K562 (cell line): ENCODE measurements around the gene MAPT. TPM values are rescaled to one million over a fixed set of nuclear protein-coding genes. Genes with fewer than 3 reads are reported as not detected.

ENCODE experiments used
- ATAC-seq: fragments of 200-7000 bp; cut with Tn5 transposase; 3 replicates; pipeline ENCODE4 v1.9.1; 2020; ENCODE audit warnings: moderate library complexity
- BruUV-seq: library from RNA; stranded (reverse); fragments of 400-500 nt; replicated peaks from 2 replicates; lab custom pipeline; 2021; lab: Mats Ljungman, UMichigan
- CTCF ChIA-PET: fragments of 300-600 bp; formaldehyde crosslinking; extraction: SDS; loops from one replicate; lab custom pipeline; 2021; ENCODE audit warnings: low intra/inter-chr PET ratio; lab: Yijun Ruan, JAX
- POLR2A ChIA-PET: fragments of 300-600, 350-650 bp; sonication (Branson Sonifier 250); formaldehyde crosslinking; extraction: SDS; loops from one replicate; lab custom pipeline; 2021; ENCODE audit warnings: antibody characterized with exemption, inconsistent platforms; lab: Yijun Ruan, JAX
- DNase-seq, 4 experiments: peaks; one replicate each; pipeline versions ENCODE4 v3.0.0 to v3.0.0-alpha.2; 2011 to 2018; ENCODE audit warnings: low spot score in 3 of 4, mixed read lengths in 3 of 4; ENCODE audit errors: extremely low read depth in 1 of 4
- FAIRE-seq: peaks from 2 replicates; lab custom pipeline; 2011; peaks lifted over from hg19 to GRCh38; lab: Jason Lieb, UNC
- H2AFZ ChIP-seq: 2 replicates; pipeline ENCODE4 v1.6.0; 2011; ENCODE audit warnings: low read depth, low read length, control low read depth, inconsistent platforms
- H3K27ac ChIP-seq: fragments of 200-600 bp; 3 replicates; pipeline ENCODE4 v1.8.0; 2011; ENCODE audit warnings: low read depth, mild to moderate bottlenecking, control low read depth, inconsistent platforms, low read length, moderate library complexity, mixed read lengths; ENCODE audit errors: extremely low read depth
- H3K27me3 ChIP-seq, 2 experiments: fragments of 300-600 bp in 1 of 2; 2 replicates in 1 of 2; 3 replicates in 1 of 2; pipeline versions ENCODE4 v1.6.0 to v1.8.0; 2011; ENCODE audit warnings: inconsistent platforms in 2 of 2, low read length in 2 of 2, mild to moderate bottlenecking in 1 of 2, mixed read lengths in 1 of 2, moderate library complexity in 1 of 2; ENCODE audit not compliant: control insufficient read depth in 2 of 2, insufficient read depth in 2 of 2
- H3K36me3 ChIP-seq: fragments of 300-600 bp; 3 replicates; pipeline ENCODE4 v1.8.0; 2011; ENCODE audit warnings: mild to moderate bottlenecking, low read length, inconsistent platforms; ENCODE audit not compliant: control insufficient read depth, insufficient read depth
- H3K4me1 ChIP-seq, 2 experiments: fragments of 200-600 bp in 1 of 2; replicated peaks in 1 of 2; 2 replicates in 1 of 2; 3 replicates in 1 of 2; pipeline versions ENCODE4 v1.5.1 to v1.8.0; 2011; ENCODE audit warnings: inconsistent platforms in 2 of 2, low read length in 2 of 2, mild to moderate bottlenecking in 1 of 2, mixed read lengths in 1 of 2, moderate library complexity in 1 of 2; ENCODE audit not compliant: control insufficient read depth in 2 of 2, insufficient read depth in 2 of 2
- H3K4me2 ChIP-seq: 2 replicates; pipeline ENCODE4 v1.6.1; 2011; ENCODE audit warnings: low read length, control low read depth, inconsistent platforms, mixed read lengths; ENCODE audit not compliant: insufficient read depth
- H3K4me3 ChIP-seq: fragments of 200-600 bp; sonication (generic), shearing (Covaris generic); 2 replicates; pipeline ENCODE4 v1.5.1; 2016; ENCODE audit warnings: control low read depth, inconsistent platforms
- H3K79me2 ChIP-seq: fragments of 200-600 bp; 3 replicates; pipeline ENCODE4 v1.8.0; 2011; ENCODE audit warnings: low read length, inconsistent platforms; ENCODE audit not compliant: control insufficient read depth, insufficient read depth
- H3K9ac ChIP-seq, 2 experiments: 2 replicates each; pipeline versions ENCODE4 v1.6.0 to v1.6.1; 2011; ENCODE audit warnings: low read depth in 2 of 2, low read length in 2 of 2, control low read depth in 1 of 2, inconsistent platforms in 1 of 2, mild to moderate bottlenecking in 1 of 2, mixed read lengths in 1 of 2; ENCODE audit not compliant: insufficient read depth in 1 of 2
- H3K9me1 ChIP-seq: one replicate; pipeline ENCODE4 v1.6.0; 2011; ENCODE audit warnings: inconsistent platforms, mild to moderate bottlenecking, low read length, moderate library complexity; ENCODE audit not compliant: control insufficient read depth, insufficient read depth
- H3K9me3 ChIP-seq: replicated peaks from 2 replicates; pipeline ENCODE4 v1.5.1; 2011; ENCODE audit warnings: low read depth, low read length, inconsistent platforms; ENCODE audit not compliant: control insufficient read depth, insufficient read depth
- H4K20me1 ChIP-seq: replicated peaks from 2 replicates; pipeline ENCODE4 v1.6.1; 2011; ENCODE audit warnings: low read length, inconsistent platforms, mixed read lengths; ENCODE audit not compliant: control insufficient read depth, insufficient read depth
- CBFA2T3 ChIP-seq: fragments of 450-650 bp; IDR thresholded peaks from 2 replicates; pipeline ENCODE4 v1.6.1; 2017
- CBX8 ChIP-seq: fragments of 200-600 bp; sonication (generic); IDR thresholded peaks from 2 replicates; pipeline ENCODE4 v1.6.1; 2012; ENCODE audit warnings: borderline replicate concordance, mixed run types, low read depth, mild to moderate bottlenecking, moderate library complexity, mixed read lengths, low read length, control low read depth, inconsistent platforms; ENCODE audit not compliant: poor library complexity, severe bottlenecking; ENCODE audit errors: extremely low read depth
- ELF4 ChIP-seq: fragments of 450-650 bp; formaldehyde crosslinking; IDR thresholded peaks from 2 replicates; pipeline ENCODE4 v1.4.0; 2022; ENCODE audit warnings: missing genetic modification characterization
- ETV1 ChIP-seq: fragments of 450-650 bp; conservative IDR thresholded peaks from 2 replicates; pipeline ENCODE4 v1.6.1; 2016; ENCODE audit warnings: missing genetic modification characterization, control low read depth, low read depth, missing compliant biosample characterization
- FOXA1 ChIP-seq: fragments of 450-650 bp; IDR thresholded peaks from 2 replicates; pipeline ENCODE4 v1.6.1; 2016; ENCODE audit warnings: mild to moderate bottlenecking, borderline replicate concordance
- HDAC2 ChIP-seq: fragments of 450-650 bp; IDR thresholded peaks from 2 replicates; pipeline ENCODE4 v1.6.1; 2016; ENCODE audit warnings: mild to moderate bottlenecking
- PRDM10 ChIP-seq: fragments of 450-650 bp; IDR thresholded peaks from 2 replicates; pipeline ENCODE4 v1.6.1; 2018; ENCODE audit not compliant: partially characterized antibody
- REST ChIP-seq, 2 experiments: fragments of 450-650 bp; formaldehyde crosslinking in 1 of 2; IDR thresholded peaks; 2 replicates each; pipeline versions ENCODE4 v1.4.0 to v1.6.1; 2014 to 2020; ENCODE audit warnings: mild to moderate bottlenecking in 2 of 2, borderline replicate concordance in 1 of 2, low read depth in 1 of 2
- TAL1 ChIP-seq: fragments of 450-650 bp; IDR thresholded peaks from 2 replicates; pipeline ENCODE4 v1.6.1; 2016; ENCODE audit warnings: mild to moderate bottlenecking
- YBX1 ChIP-seq: fragments of 450-650 bp; IDR thresholded peaks from 2 replicates; pipeline ENCODE4 v1.7.1; 2016; ENCODE audit warnings: mild to moderate bottlenecking
- ZC3H4 ChIP-seq: sonication (generic); formaldehyde crosslinking; IDR thresholded peaks from 2 replicates; pipeline ENCODE4 v1.9.0; 2021; ENCODE audit warnings: missing genetic modification reagents, borderline replicate concordance
- ZNF57 ChIP-seq: fragments of 450-650 bp; formaldehyde crosslinking; IDR thresholded peaks from 2 replicates; pipeline ENCODE4 v1.4.0; 2020; ENCODE audit warnings: mild to moderate bottlenecking, moderate library complexity
- WGBS: fragments of 100-300 bp; shearing (Covaris generic); methylation state at CpG from one replicate; pipeline ENCODE4 v1.1.6; 2016; ENCODE audit warnings: low coverage, mixed read lengths; ENCODE audit not compliant: insufficient coverage; ENCODE audit errors: missing lambda C conversion rate; 5-methylcytosine and 5-hydroxymethylcytosine counted together
- in situ Hi-C: fragments of 300-500 bp; cut with MboI; formaldehyde crosslinking; loops from 4 replicates; pipeline ENCODE4 v1.15.0; 2018; ENCODE audit warnings: inconsistent platforms, mixed read lengths
- intact Hi-C: fragments of 100-400 bp; cut with micrococcal nuclease; formaldehyde crosslinking; loops from 2 replicates; pipeline ENCODE4 v1.14.2; 2022
- polyA plus RNA-seq, 8 experiments: library from polyadenylated mRNA; depleted of rRNA in 4 of 8; stranded (reverse) in 5 of 8; unstranded in 3 of 8; fragments of >200 nt; fragmentation: Nextera tagmentation in 2 of 8; fragmentation: Illumina TruSeq in 1 of 8; extraction: Ambion mirVana in 2 of 8; extraction: Trizol in 1 of 8; gene quantifications; 2 replicates each; pipeline versions ENCODE4 v1.2.1 to v1.2.3, GENCODE V29; 2011 to 2014; ENCODE audit warnings: inconsistent platforms in 1 of 8, missing spikeins in 1 of 8
- total RNA-seq, 7 experiments: library from RNA; depleted of rRNA in 6 of 7; stranded (reverse); fragments of >200 nt in 6 of 7; fragmentation: Illumina TruSeq in 2 of 7; extraction: Trizol in 2 of 7; gene quantifications; 2 replicates each; pipeline versions ENCODE4 v1.2.1 to v1.2.3, GENCODE V29; 2011 to 2021; ENCODE audit warnings: low replicate concordance in 1 of 7

MAPT gene
- total and polyA plus RNA-seq, 9 of the 15 experiments (the other 6 are each of a cell fraction or from before 2014, with no cell fraction given): 0.04 to 1.1 (median 0.36) TPM

- H3K9me1 ChIP-seq: no peaks in the 10 kb centered on the region
- H3K36me3 ChIP-seq: no peaks in the 10 kb centered on the region
- in situ Hi-C loops (no loop called here), intact Hi-C loops (no loop called here)
- ChIA-PET POLR2A (interaction anchor here (1.4 to 2.7 kb wide), 2 partner anchors 9 to 10 kb away, joined by 4 to 6 read pairs; no protein-coding TSS in a partner anchor), CTCF (no interaction called here)
- H2AFZ ChIP-seq: no peak overlapping the region
- BruUV-seq: no TSS peak
- WGBS: 3% methylated on average over 5 of the region's 5 CpGs
- peaks cover 53 to 61% of the 10 kb centered on the region in 2 experiments for H3K27me3 ChIP-seq
- H3K4me2 ChIP-seq: no peak overlapping the region
- H3K9me3 ChIP-seq: no peaks in the 10 kb centered on the region
- H3K79me2 ChIP-seq: no peaks in the 10 kb centered on the region
- no peaks in the 10 kb centered on the region; the same call in 1 of the 2 replicates for H4K20me1 ChIP-seq
- no peak for DNase-seq
- no peak overlapping the region for H3K27ac ChIP-seq
- peak; percentile 49 for FAIRE-seq
- no peak overlapping the region for H3K9ac ChIP-seq
- no peak for ATAC-seq
- H3K4me3 ChIP-seq: no peak overlapping the region
- H3K4me1 ChIP-seq: no peaks in the 10 kb centered on the region; a peak in 2 of 5 replicates
- TF ChIP-seq CBX8: no peak
- TF ChIP-seq ZNF57 (CRISPR knock-in tag): no peak
- TF ChIP-seq ELF4 (CRISPR knock-in tag): no peak
- TF ChIP-seq FOXA1: no peak
- no peak for TF ChIP-seq CBFA2T3
- no peak for TF ChIP-seq YBX1
- no peak for TF ChIP-seq TAL1
- TF ChIP-seq REST (IDR thresholded peaks at IDR 0.05; ENCODE audit: borderline replicate concordance): no peak
- no peak for TF ChIP-seq REST (CRISPR knock-in tag; IDR thresholded peaks at IDR 0.05; ENCODE audit: low read depth)
- no peak for TF ChIP-seq ZC3H4 (CRISPR knock-in tag)
- TF ChIP-seq HDAC2: no peak
- TF ChIP-seq PRDM10: no peak
- TF ChIP-seq ETV1 (tag): no peak
Measured at GRCh38 chr17:45939395-45939794, 45.0 kb downstream of the MAPT start.
